Measurements from ENCODE around the gene HOXB5.

DNA sequence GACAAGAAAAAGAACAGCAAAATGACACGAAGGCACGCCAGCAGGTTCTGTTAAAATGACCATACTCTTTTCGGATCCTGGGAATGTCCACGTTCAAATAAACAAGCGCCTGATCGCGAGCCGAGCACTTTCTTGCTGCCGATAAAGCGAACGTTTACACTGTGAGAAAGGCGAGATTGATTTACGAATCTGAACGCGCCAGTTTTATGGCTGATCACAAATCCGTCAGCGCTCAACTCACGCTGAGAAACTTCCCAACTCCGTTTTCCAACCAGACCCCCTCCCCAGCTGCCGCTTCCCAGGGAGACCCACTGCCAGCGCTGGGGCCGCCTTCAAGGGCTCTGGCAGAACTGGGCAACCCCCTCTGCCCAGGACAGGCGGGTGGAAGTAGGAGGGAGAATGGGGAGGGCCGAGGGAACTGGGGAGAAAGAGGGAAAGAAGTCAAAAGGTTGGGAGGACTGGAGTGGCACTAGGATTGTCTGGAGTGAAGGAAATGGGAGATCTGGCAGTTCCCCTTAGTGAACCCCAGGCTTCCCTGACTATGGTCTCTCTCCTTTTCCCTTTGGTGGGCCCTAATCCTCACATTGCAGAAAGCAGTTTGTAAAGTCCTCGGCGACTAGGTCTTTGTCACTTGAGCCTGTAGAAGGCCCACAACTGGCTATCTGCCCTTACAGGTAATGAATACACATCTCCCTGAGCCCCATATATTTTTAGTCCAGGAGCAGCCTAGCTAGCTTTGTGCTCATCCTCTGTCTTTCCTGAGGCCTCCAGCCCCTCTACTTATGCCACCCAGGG lies 22.4 kb downstream of the HOXB5 start:
- TF ChIP-seq CTCF (IDR thresholded peaks at IDR 0.05) (no peak), EZH2 (IDR thresholded peaks at IDR 0.05; ENCODE audit: borderline replicate concordance, insufficient read depth, low read depth, low read length, poor library complexity, severe bottlenecking) (no peak)
